Kidney capillary endothelial cell (primary cell): Measurements from ENCODE around the gene PANK4.

Experiments used
- DNase-seq: peaks from one replicate; pipeline ENCODE4 v3.0.0-alpha.2; 2018; ENCODE audit warnings: low spot score

The PANK4 gene

GRCh38 chr1:2512862-2513421 is 13.5 kb downstream of the PANK4 start:
- no peak for DNase-seq

- DNase-seq: no peak
Observed at GRCh38 chr1:2510366-2511155, 15.8 kb downstream of the PANK4 start.

GRCh38 chr1:2509589-2509988 is 16.8 kb downstream of the PANK4 start:
- DNase-seq: no peak

GRCh38 chr1:2508751-2509150 is 17.6 kb downstream of the PANK4 start:
- no peak for DNase-seq

- DNase-seq: no peak
Observed at GRCh38 chr1:2508180-2508579, 18.2 kb downstream of the PANK4 start.

- DNase-seq: no peak
Observed at GRCh38 chr1:2507744-2508155, 18.6 kb downstream of the PANK4 start.

GRCh38 chr1:2506901-2507565 is 19.4 kb downstream of the PANK4 start:
- DNase-seq: no peak

GRCh38 chr1:2506007-2506860 is 20.2 kb downstream of the PANK4 start:
- no peak for DNase-seq

- no peak for DNase-seq
Observed at GRCh38 chr1:2505461-2505994, 20.9 kb downstream of the PANK4 start.

- no peak for DNase-seq
Observed at GRCh38 chr1:2504949-2505272, 21.5 kb downstream of the PANK4 start.

- no peak for DNase-seq
Observed at GRCh38 chr1:2504225-2504948, 22.0 kb downstream of the PANK4 start.

- DNase-seq: no peak
Observed at GRCh38 chr1:2503554-2504224, 22.7 kb downstream of the PANK4 start.

- no peak for DNase-seq
Observed at GRCh38 chr1:2502661-2503553, 23.5 kb downstream of the PANK4 start.

- DNase-seq: no peak
Observed at GRCh38 chr1:2502210-2502609, 24.2 kb downstream of the PANK4 start.

- no peak for DNase-seq
Observed at GRCh38 chr1:2501820-2502119, 24.6 kb downstream of the PANK4 start.

- no peak for DNase-seq
Observed at GRCh38 chr1:2501041-2501819, 25.2 kb downstream of the PANK4 start.

- no peak for DNase-seq
Observed at GRCh38 chr1:2499986-2500596, 26.3 kb downstream of the PANK4 start.

- DNase-seq: no peak
Observed at GRCh38 chr1:2499260-2499659, 27.1 kb downstream of the PANK4 start.

GRCh38 chr1:2498648-2499047 is 27.7 kb downstream of the PANK4 start:
- no peak for DNase-seq
